Rectal smooth muscle tissue (tissue), 1 donor: Measurements from ENCODE around the gene USP48.

Source experiments
- H3K27ac ChIP-seq: one replicate; pipeline ENCODE4 v1.7.0; 2013; ENCODE audit warnings: low read depth, low read length, inconsistent platforms
- H3K27me3 ChIP-seq: one replicate; pipeline ENCODE4 v1.7.0; 2013; ENCODE audit warnings: low read length; ENCODE audit not compliant: control insufficient read depth, insufficient read depth
- H3K36me3 ChIP-seq: one replicate; pipeline ENCODE4 v1.7.0; 2013; ENCODE audit warnings: low read length; ENCODE audit not compliant: control insufficient read depth, insufficient read depth
- H3K4me1 ChIP-seq: one replicate; pipeline ENCODE4 v1.7.0; 2013; ENCODE audit warnings: low read length; ENCODE audit not compliant: control insufficient read depth, insufficient read depth
- H3K4me3 ChIP-seq: one replicate; pipeline ENCODE4 v1.7.0; 2013; ENCODE audit warnings: low read length
- H3K9ac ChIP-seq: one replicate; pipeline ENCODE4 v1.7.0; 2013; ENCODE audit warnings: low read length

Gene USP48

GRCh38 chr1:21664806-21665588 lies 118.0 kb downstream of the USP48 start:
- Histone ChIP-seq H3K9ac (no peak overlapping the region), H3K27ac (no peak overlapping the region), H3K4me1 (no peaks in the 10 kb centered on the region), H3K4me3 (no peak overlapping the region), H3K27me3 (peaks cover 35% of the 10 kb centered on the region), H3K36me3 (no peaks in the 10 kb centered on the region)

DNA sequence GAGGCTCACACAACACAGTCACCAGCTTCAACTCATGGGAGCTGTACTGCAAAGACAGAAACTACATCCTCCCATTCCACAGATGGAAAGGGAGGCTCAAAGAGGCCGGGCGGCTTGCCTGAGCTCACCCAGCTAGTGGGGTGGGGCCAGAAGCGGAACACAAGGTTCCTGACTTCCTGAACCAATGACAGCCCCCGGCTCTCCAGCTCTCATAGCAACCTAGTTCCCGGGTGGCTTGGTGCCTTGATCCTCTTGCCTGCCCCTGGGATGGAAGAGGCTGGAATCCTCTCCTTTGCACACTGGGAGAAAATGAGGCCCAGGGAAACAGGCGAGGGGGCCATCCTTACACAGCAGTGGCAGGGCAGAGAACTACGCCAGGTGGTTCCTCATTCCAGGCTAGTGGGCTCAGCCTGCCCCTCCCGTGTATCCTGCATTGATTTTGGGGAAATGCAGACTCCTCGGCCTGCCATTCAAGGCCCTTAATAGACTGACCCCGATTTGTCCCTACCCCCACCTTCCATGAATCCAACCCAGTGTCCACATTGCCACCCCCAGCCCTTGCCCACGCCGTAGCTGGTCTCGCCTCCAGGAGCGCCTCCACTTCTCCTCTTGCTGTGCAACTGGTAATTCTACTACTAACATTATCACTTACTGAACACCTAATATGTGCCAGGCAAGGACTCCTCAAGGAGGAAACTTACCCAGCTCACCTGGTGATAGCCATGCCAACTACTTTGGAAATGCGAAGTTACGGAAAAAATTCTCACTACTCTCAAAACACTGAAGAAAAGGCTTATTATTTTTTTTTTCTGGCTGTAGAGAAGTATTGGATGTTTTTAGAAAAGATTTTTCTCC lies 118.8 kb downstream of the USP48 start:
- Histone ChIP-seq H3K9ac (no peak overlapping the region), H3K4me3 (no peak overlapping the region), H3K4me1 (no peaks in the 10 kb centered on the region), H3K27ac (no peak overlapping the region), H3K27me3 (peaks cover 30% of the 10 kb centered on the region), H3K36me3 (no peaks in the 10 kb centered on the region)

GRCh38 chr1:21663248-21663950 lies 119.5 kb downstream of the USP48 start:
- Histone ChIP-seq H3K27ac (no peak overlapping the region), H3K9ac (no peak overlapping the region), H3K4me1 (no peaks in the 10 kb centered on the region), H3K4me3 (no peak overlapping the region), H3K36me3 (no peaks in the 10 kb centered on the region), H3K27me3 (peaks cover 26% of the 10 kb centered on the region)

GRCh38 chr1:21662426-21663247 lies 120.3 kb downstream of the USP48 start:
- H3K27ac ChIP-seq = no peak overlapping the region
- H3K27me3 ChIP-seq = peaks cover 18% of the 10 kb centered on the region
- no peak overlapping the region for H3K4me3 ChIP-seq
- H3K4me1 ChIP-seq = no peaks in the 10 kb centered on the region
- no peaks in the 10 kb centered on the region for H3K36me3 ChIP-seq
- H3K9ac ChIP-seq = no peak overlapping the region

GRCh38 chr1:21661886-21662285 lies 121.1 kb downstream of the USP48 start:
- H3K27me3 ChIP-seq = peaks cover 11% of the 10 kb centered on the region
- no peaks in the 10 kb centered on the region for H3K4me1 ChIP-seq
- no peak overlapping the region for H3K9ac ChIP-seq
- no peaks in the 10 kb centered on the region for H3K36me3 ChIP-seq
- H3K4me3 ChIP-seq = no peak overlapping the region
- no peak overlapping the region for H3K27ac ChIP-seq

DNA sequence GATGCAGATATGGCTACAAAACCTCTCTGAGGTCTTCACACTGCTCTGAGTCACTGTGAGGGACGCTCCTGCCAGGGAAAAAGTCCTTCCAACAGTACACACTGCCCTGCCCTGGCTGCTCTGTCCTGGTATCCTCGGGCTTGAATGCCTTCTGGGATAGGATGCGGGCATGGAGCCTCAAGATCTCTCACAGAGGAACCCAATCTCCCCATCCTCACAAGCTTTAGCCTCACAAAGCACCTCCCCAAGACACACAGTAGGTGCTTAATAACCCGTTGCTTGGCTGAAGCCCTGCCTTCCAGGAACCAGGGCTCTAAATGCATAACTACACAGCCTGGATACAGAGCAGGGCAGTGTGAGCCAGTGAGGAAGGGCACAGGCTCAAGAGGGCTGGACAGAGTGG lies 123.0 kb downstream of the USP48 start:
- H3K36me3 ChIP-seq = no peaks in the 10 kb centered on the region
- H3K4me1 ChIP-seq = no peaks in the 10 kb centered on the region
- no peak overlapping the region for H3K27ac ChIP-seq
- H3K9ac ChIP-seq = no peak overlapping the region
- H3K27me3 ChIP-seq = peaks cover 4% of the 10 kb centered on the region
- no peak overlapping the region for H3K4me3 ChIP-seq

- Histone ChIP-seq H3K36me3 (no peaks in the 10 kb centered on the region), H3K4me1 (no peaks in the 10 kb centered on the region), H3K9ac (no peak overlapping the region), H3K27ac (no peak overlapping the region), H3K4me3 (peak overlapping the region; percentile 32), H3K27me3 (peaks cover 4% of the 10 kb centered on the region)
These were observed 123.6 kb downstream of the USP48 start for GRCh38 chr1:21659099-21659923.

DNA sequence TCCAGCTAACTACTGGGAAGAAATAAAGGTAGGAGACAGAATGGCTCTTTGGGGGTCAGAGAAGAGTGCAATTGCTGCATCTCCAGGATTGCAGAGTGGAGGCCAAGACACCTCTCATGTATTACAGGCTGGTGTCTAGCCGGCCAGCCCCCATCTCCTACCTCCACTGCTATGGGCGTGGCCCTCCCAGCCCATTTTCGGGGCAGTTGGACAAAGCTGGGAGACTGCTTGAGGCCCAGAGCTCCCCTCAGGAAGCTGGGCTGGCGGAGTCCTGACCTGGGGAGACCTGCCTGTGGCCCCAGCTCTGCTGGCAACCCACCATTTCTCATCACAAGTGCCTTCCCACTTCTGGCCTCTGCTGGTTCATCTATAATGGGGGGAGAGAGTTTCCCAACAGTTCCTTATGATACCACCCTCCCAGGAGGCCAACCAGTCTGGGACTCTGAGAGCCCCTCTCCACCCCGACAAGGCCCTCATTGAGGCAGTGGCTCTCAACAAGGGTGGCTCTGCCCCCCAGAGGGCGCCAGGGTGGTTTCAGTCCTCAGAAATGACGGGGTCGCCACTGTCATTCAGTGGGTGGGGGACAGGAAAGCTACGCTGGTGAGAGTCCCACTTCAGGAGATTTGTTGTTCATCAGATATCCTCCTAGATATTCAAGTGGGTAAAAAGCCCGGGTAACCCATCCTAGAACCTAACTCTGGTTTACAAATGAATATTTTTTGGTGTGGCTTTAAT lies 125.3 kb downstream of the USP48 start:
- H3K27me3 ChIP-seq = peaks cover 1% of the 10 kb centered on the region
- no peaks in the 10 kb centered on the region for H3K36me3 ChIP-seq
- H3K9ac ChIP-seq = no peak overlapping the region
- no peak overlapping the region for H3K4me3 ChIP-seq
- no peaks in the 10 kb centered on the region for H3K4me1 ChIP-seq
- no peak overlapping the region for H3K27ac ChIP-seq

GRCh38 chr1:21655748-21656147 lies 127.2 kb downstream of the USP48 start:
- Histone ChIP-seq H3K27ac (no peak overlapping the region), H3K36me3 (no peaks in the 10 kb centered on the region), H3K27me3 (no peaks in the 10 kb centered on the region), H3K4me3 (no peak overlapping the region), H3K9ac (no peak overlapping the region), H3K4me1 (no peaks in the 10 kb centered on the region)

DNA sequence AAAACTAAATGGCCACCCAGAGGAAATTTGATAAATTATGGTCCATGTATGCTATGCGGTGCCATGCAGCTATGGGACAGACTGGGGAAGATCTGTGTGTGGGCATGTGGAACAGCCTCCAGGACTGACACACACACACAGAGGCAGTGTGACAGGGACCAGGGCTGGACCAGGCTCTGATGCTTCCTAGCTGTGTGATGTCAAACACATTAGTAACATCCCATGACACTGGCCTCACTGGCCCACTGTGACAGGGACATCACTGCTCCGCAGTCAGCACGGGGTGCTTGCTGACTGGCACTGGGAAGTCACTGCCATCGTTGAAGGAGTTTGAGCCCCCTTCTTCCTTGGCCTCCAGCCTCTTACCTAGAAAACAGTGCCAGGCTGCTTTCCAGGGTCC lies 127.7 kb downstream of the USP48 start:
- H3K4me1 ChIP-seq = no peaks in the 10 kb centered on the region
- no peak overlapping the region for H3K4me3 ChIP-seq
- no peak overlapping the region for H3K27ac ChIP-seq
- H3K9ac ChIP-seq = no peak overlapping the region
- H3K36me3 ChIP-seq = no peaks in the 10 kb centered on the region
- no peaks in the 10 kb centered on the region for H3K27me3 ChIP-seq

DNA sequence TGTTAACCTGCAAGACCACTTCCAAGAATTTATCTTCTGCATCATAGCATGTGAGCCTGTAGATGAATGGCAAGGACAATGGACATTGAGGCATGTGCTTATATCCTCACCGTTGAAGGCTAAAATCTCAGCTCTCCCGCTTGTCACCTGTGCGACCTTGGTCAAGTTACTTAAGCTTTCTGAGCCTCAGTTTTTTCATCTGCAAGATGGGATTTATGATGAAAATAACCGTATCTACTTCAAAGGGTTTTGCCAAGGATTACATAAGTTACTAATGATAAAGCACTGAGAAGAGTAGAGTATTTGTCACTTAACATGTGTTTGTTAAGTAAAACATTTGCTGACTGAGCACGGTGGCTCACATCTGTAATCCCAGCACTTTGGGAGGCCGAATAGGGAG lies 128.7 kb downstream of the USP48 start:
- Histone ChIP-seq H3K36me3 (no peaks in the 10 kb centered on the region), H3K27ac (no peak overlapping the region), H3K9ac (no peak overlapping the region), H3K4me3 (no peak overlapping the region), H3K27me3 (no peaks in the 10 kb centered on the region), H3K4me1 (no peaks in the 10 kb centered on the region)
